ENCODE results near the gene NCKAP5L. TPM values are rescaled to one million over a fixed set of nuclear protein-coding genes. Genes with fewer than 3 reads are reported as not detected.

Gene NCKAP5L
- total RNA-seq (2014; rRNA removed; shearing (Covaris generic)), result 30.0 and 37.0 TPM in 2 replicates
- 10.2 TPM in 2 replicates for polyA plus RNA-seq (2016; fragmentation: Nextera tagmentation; extraction: Ambion mirVana)
- long read RNA-seq, partial matches to known transcripts, result 3 of 4 reads
- long read RNA-seq, other reads (novel, unspliced or antisense), result 1 of 4 reads

- Histone ChIP-seq H3K4me1 (ENCODE audit: insufficient read depth) (peaks cover 27% of the 10 kb centered on the region), H2AFZ (peak within 1 kb of the TSS; percentile 74; the same call in 1 of the 2 replicates)
- H3K4me3 Mint-ChIP-seq, result peak within 1 kb of the TSS; percentile 99
These were observed at the start of gene NCKAP5L for GRCh38 chr12:49828133-49829091. Gene NCKAP5L, minus strand, starts transcription at chr12:49828413. Its CDS starts 24,369 bp downstream, at chr12:49804044.

GRCh38 chr12:49877066-49877465, 48.9 kb upstream of the NCKAP5L start:
- no peaks in the 10 kb centered on the region for H3K36me3 ChIP-seq (ENCODE audit: insufficient read depth)
- Mint-ChIP-seq H3K27me3 (ENCODE audit: insufficient read depth, low read depth, poor library complexity) (peaks cover 20% of the 10 kb centered on the region), H3K4me3 (no peak overlapping the region), H3K27ac (no peak overlapping the region), H3K36me3 (ENCODE audit: low read depth) (peaks cover 11% of the 10 kb centered on the region; the same call in 1 of the 3 replicates), H3K4me1 (0 out of 3 replicates have a peak, but pooled peaks cover under 1% of the 10 kb centered on the region), H3K9me3 (peaks cover 32% of the 10 kb centered on the region)
- H3K27ac ChIP-seq (ENCODE audit: low read depth), result no peak overlapping the region
- no peak overlapping the region for H3K4me3 ChIP-seq
- no peak for DNase-seq (ENCODE audit: low spot score)
- H2AFZ ChIP-seq, result no peak overlapping the region
- H3K4me2 ChIP-seq, result no peak overlapping the region
- H3K27me3 ChIP-seq (ENCODE audit: insufficient read depth), result no peaks in the 10 kb centered on the region
- H3K9me2 ChIP-seq (ENCODE audit: insufficient read depth), result no peaks in the 10 kb centered on the region
- H3F3A ChIP-seq (replicated peaks; ENCODE audit: low read depth), result peaks cover 34% of the 10 kb centered on the region
- no peaks in the 10 kb centered on the region for H4K20me1 ChIP-seq (replicated peaks; ENCODE audit: insufficient read depth)
- no peaks in the 10 kb centered on the region for H3K79me2 ChIP-seq (replicated peaks; ENCODE audit: insufficient read depth)
- no peaks in the 10 kb centered on the region for H3K4me1 ChIP-seq (ENCODE audit: insufficient read depth)
- peak; percentile 39 for ATAC-seq
- TF ChIP-seq ZNF462 (CRISPR knock-in tag; IDR thresholded peaks at IDR 0.05) (no peak), POLR2AphosphoS5 (IDR thresholded peaks at IDR 0.05; ENCODE audit: low read depth) (no peak), CREB1 (CRISPR knock-in tag; IDR thresholded peaks at IDR 0.05; ENCODE audit: low read depth) (no peak), ZNF114 (CRISPR knock-in tag; IDR thresholded peaks at IDR 0.05) (no peak)

More at GRCh38 chr12:49828133-49829091, at the start of gene NCKAP5L:
- peak; percentile 42; the same call in 1 of the 2 replicates for TF ChIP-seq ETS1 (IDR thresholded peaks at IDR 0.05)
- TF ChIP-seq ZNF331 (CRISPR knock-in tag; IDR thresholded peaks at IDR 0.05; ENCODE audit: low read depth), result no peak
- TF ChIP-seq POLR2AphosphoS5 (IDR thresholded peaks at IDR 0.05; ENCODE audit: low read depth), result peak; percentile 77
- TF ChIP-seq NANOG (IDR thresholded peaks at IDR 0.05; ENCODE audit: borderline replicate concordance), result no peak
- peak; percentile 77 for ATAC-seq
- H3K9me3 Mint-ChIP-seq, result no peaks in the 10 kb centered on the region
- Histone ChIP-seq H3K4me2 (peak within 1 kb of the TSS; percentile 100), H3F3A (replicated peaks; ENCODE audit: low read depth) (0 out of 2 replicates have a peak, but pooled peaks cover 6% of the 10 kb centered on the region), H3K4me3 (peak within 1 kb of the TSS; percentile 75), H3K36me3 (ENCODE audit: insufficient read depth) (no peaks in the 10 kb centered on the region), H3K9me2 (ENCODE audit: insufficient read depth) (no peaks in the 10 kb centered on the region), H3K27ac (ENCODE audit: low read depth) (peak within 1 kb of the TSS; percentile 94), H3K79me2 (replicated peaks; ENCODE audit: insufficient read depth) (peaks cover 42% of the 10 kb centered on the region), H4K20me1 (replicated peaks; ENCODE audit: insufficient read depth) (peaks cover 12% of the 10 kb centered on the region), H3K27me3 (ENCODE audit: insufficient read depth) (no peaks in the 10 kb centered on the region)
- H3K36me3 Mint-ChIP-seq (ENCODE audit: low read depth), result no peaks in the 10 kb centered on the region; the same call in 2 of the 3 replicates
- peaks cover 15% of the 10 kb centered on the region for H3K27me3 Mint-ChIP-seq (ENCODE audit: insufficient read depth, low read depth, poor library complexity)
- peak within 1 kb of the TSS; percentile 100 for H3K27ac Mint-ChIP-seq
- H3K4me1 Mint-ChIP-seq, result peaks cover 40% of the 10 kb centered on the region
- DNase-seq (ENCODE audit: low spot score), result peak; percentile 99

All from GM23338 (cell line).